HS-27A (cell line): ENCODE measurements around the gene LCE3E.
A peak's percentile ranks its signal among the peaks of the same experiment; 100 is the strongest.
"Not testable (repeated sequence)": the region's sequence is repeated elsewhere in the genome, so short reads cannot be mapped to it uniquely, and the experiment has no call there.

Experiments
- DNase-seq: peaks from one replicate; pipeline ENCODE4 v3.0.0-alpha.2; 2012; ENCODE audit warnings: low read depth, missing footprints

Gene LCE3E

GRCh38 chr1:152566681-152567080 is at the start of gene LCE3E:
Gene LCE3E (minus strand): TSS chr1:152566780. CDS start chr1:152566208, 572 bp downstream.
- no peak for DNase-seq

GRCh38 chr1:152613511-152613910 is 46.9 kb upstream of the LCE3E start, which contains the start of gene LCE3B:
Gene LCE3B (plus strand): TSS chr1:152613811. CDS start chr1:152613811, 0 bp downstream.
- no peak for DNase-seq

DNA sequence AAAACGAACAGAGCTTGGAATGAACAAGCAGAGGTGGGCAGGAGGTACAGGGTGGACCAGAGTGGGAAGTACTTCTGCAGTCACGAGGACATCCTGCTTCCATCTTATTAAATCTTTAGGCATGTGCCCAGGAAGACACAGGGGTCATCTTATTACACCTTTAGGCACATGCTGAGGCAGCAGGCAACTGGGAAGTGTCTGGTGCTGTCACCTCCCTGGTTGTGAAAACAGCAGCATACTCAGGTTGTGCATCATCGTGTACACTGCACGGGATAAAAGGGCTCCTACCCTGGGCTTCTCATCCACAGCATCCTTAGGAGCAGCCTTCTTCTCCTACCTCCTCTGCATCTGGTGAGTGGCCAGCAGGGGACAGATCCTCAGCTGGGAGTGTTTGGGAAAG is 33.4 kb upstream of the LCE3E start, which contains the start of gene LCE3C:
Gene LCE3C (plus strand): TSS at position 301 of the 400 bp plus-strand sequence. CDS start 498 bp downstream, outside the sequence.
- DNase-seq = no peak

DNA sequence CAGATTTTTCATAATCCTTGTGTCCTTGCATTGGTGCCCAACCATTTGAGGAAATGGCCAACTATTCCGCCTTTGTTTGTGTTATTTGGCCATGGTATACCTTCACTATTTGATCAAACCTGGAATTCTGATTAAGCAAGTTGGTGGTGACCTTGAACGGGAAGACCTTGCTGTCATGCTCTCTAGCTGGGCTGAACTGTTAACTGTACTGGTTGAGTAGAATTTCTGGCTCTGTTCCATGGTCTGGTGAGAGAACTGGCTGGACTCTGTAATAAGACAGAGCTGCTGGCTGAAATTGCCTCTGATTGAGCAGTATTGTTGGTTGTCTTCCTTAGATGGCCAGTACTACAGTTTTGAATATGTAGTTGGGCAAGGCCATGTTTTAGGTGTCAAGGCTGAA is 30.4 kb upstream of the LCE3E start:
- DNase-seq = no peak

- no peak for DNase-seq
Observed at GRCh38 chr1:152585586-152585985, 19.0 kb upstream of the LCE3E start.

- no peak for DNase-seq
Observed at GRCh38 chr1:152582647-152583046, 16.1 kb upstream of the LCE3E start.

- DNase-seq = no peak
Observed at GRCh38 chr1:152580433-152580832, 13.9 kb upstream of the LCE3E start, which contains the start of gene LCE3D. Gene LCE3D (minus strand): TSS chr1:152580516. CDS start chr1:152579936, 580 bp downstream.

- not testable (repeated sequence) for DNase-seq
Observed at GRCh38 chr1:152579526-152579925, 12.9 kb upstream of the LCE3E start.

GRCh38 chr1:152577168-152577567 is 10.6 kb upstream of the LCE3E start:
- DNase-seq = peak; percentile 17

- DNase-seq = no peak
Observed at GRCh38 chr1:152565535-152566215, 905 bp downstream of the LCE3E start.

DNA sequence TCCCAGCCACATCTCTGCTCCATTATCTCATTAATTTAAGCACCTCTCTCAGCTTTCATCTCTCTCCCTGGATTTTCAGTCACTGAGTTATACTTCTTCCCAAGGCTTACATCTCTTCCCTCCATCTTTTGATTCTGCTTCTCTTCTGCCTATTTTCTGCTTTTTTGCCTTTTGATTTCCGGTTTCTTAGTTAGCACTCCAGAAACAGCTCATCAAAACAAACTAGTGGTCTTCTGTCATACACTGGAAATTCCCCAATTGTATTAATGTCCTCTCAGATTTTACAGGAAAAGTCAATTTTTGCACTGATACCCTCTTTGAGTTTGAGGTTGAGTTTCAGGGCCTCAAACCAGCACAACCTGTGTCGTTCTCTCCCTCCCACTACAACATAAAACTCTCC is 1.5 kb downstream of the LCE3E start:
- no peak for DNase-seq

- not testable (repeated sequence) for DNase-seq
Observed at GRCh38 chr1:152548358-152548757, 18.2 kb downstream of the LCE3E start.

- no peak for DNase-seq
Observed at GRCh38 chr1:152546704-152547103, 19.9 kb downstream of the LCE3E start.

GRCh38 chr1:152543820-152544219 is 22.8 kb downstream of the LCE3E start:
- peak; percentile 14 for DNase-seq

GRCh38 chr1:152539901-152540300 is 26.7 kb downstream of the LCE3E start:
- DNase-seq = no peak

- DNase-seq = no peak
Observed at GRCh38 chr1:152537496-152537895, 29.1 kb downstream of the LCE3E start.

DNA sequence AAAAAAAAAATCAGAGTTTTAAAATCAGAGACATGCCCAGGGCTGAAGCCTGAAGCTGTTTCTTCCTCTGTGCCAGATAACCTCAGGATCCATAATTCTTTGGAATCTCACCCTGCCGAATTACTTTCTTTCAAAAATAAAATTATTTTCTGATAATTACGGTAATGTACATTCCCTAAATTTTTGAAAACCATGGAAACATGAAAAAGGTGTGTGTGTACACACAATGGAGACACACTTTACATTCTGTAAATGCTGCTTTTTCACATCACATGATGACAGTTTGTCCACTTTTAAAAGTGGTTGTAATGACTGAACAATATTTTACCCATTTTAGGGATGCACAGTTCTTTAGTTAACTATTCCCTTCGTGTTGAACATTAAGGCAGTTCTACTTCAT is 30.8 kb downstream of the LCE3E start:
- no peak for DNase-seq

GRCh38 chr1:152533327-152533938 is 33.1 kb downstream of the LCE3E start:
- no peak for DNase-seq

GRCh38 chr1:152525080-152525641 is 41.4 kb downstream of the LCE3E start:
- no peak for DNase-seq

DNA sequence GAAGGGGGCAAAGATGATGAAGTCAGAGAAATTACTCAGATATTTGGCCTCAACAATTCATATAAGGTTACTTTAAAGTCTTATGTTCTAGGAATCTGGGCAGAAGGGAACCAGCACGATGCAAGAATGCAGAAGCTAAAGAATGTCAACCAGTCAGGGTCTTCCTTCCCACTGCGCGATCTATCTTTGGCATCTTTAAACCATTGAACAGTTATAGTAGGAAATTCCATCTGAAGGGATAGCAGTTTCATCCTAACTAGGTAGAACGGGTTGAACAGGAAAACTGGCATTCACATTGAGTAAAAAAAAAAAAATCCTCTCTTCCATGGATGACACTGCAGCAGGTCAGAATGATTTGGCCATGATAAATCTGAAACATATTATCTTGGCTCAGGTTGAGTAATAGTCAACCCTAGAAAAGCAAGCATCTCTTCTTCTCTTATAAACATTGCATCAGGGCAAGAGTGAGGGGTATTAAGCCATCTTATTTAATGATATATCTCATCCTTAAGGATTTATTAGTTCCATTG is 46.0 kb downstream of the LCE3E start:
- DNase-seq = no peak

GRCh38 chr1:152519851-152520250 is 46.7 kb downstream of the LCE3E start:
- DNase-seq = no peak

DNA sequence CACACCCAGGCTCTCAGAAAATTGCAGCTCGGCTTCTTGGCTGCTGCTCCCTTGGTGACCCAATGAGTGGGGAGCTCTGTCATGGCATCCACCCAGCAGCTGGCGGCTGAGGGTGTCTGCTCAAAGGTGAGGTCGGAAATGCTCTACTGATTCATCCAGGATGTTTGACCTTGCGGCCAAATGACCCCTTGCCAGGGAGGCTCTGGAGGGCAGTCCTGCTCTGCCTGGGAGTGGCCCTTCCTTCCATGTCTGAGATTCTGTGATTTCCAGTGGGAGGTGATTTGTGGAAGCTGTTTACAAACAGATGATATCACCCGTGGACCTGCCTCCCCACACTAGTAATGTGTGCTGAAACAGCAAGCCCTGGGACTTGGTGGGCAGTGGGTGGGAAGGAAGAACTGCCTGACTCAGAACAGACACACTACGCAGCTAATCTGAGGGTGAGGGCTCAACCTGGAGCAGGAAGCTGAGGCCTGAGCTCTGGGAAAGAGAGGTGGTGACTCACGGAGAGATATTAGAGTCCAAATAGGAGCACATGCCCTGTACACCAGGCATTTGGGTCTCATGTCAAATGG is 49.3 kb downstream of the LCE3E start:
- DNase-seq = peak; percentile 46
